HG03175 (cell line): ENCODE measurements around the gene TMPRSS5.
"Not testable (repeated sequence)": the region's sequence is repeated elsewhere in the genome, so short reads cannot be mapped to it uniquely, and the experiment has no call there.

Experiments used
- ATAC-seq: cut with Tn5 transposase; IDR thresholded peaks from one replicate; pipeline ENCODE4 v1.9.1; 2021; ENCODE audit warnings: mild to moderate bottlenecking, moderate library complexity; ENCODE audit not compliant: unreplicated experiment

Gene TMPRSS5

GRCh38 chr11:113705871-113706655 lies at the start of gene TMPRSS5:
Gene TMPRSS5 (minus strand): TSS chr11:113706308. CDS start chr11:113706224, 84 bp downstream.
- ATAC-seq, result no peak

- no peak for ATAC-seq
These were observed 46.8 kb upstream of the TMPRSS5 start for GRCh38 chr11:113752932-113753331.

- no peak for ATAC-seq
These were observed 30.2 kb upstream of the TMPRSS5 start for GRCh38 chr11:113736323-113736722.

GRCh38 chr11:113732092-113732491 lies 26.0 kb upstream of the TMPRSS5 start:
- ATAC-seq, result no peak

- no peak for ATAC-seq
These were observed 25.0 kb upstream of the TMPRSS5 start for GRCh38 chr11:113730887-113731726.

GRCh38 chr11:113729456-113729855 lies 23.3 kb upstream of the TMPRSS5 start:
- ATAC-seq, result no peak

GRCh38 chr11:113728814-113729213 lies 22.7 kb upstream of the TMPRSS5 start:
- ATAC-seq, result no peak

DNA sequence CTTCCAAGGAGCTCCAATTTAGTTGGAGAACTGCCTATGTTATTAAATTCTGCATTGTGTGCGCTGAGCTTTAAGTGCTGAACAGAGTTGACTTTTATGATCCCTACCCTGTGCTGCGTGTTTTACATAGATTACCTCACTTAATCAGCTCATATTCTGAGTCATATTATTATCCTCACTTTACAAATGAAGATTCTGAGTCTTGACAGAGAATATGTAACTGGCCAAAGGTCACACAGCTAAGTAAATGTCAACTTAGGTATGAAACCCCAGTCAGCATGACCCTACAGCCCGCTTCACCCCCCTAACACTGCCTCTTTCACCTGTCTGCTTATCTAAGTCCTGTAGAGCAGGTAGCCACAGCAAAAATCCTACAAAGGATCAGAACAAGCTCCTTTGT lies 19.8 kb upstream of the TMPRSS5 start:
- ATAC-seq, result no peak

- ATAC-seq, result no peak
These were observed 19.3 kb upstream of the TMPRSS5 start for GRCh38 chr11:113725407-113725806.

DNA sequence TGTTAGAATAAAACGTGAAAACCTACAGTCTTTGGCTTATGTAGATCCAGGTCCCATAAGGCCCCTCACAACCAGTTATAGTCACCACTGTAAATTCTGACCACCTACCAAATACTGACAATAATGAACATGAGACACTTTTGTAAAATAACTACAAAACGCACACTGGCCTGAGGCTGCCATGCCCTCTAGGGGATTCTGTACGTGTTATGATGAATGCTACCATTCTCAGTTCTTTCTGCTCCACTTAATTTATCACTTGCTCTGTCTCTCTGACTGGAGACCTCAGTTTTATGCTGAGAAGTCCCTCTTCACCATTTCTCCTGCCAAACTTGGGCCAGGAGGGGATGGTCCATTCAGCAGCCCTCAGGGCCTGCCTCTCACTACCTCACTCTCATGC lies 18.7 kb upstream of the TMPRSS5 start:
- ATAC-seq, result no peak

- ATAC-seq, result no peak
These were observed 17.7 kb upstream of the TMPRSS5 start for GRCh38 chr11:113723787-113724186.

GRCh38 chr11:113722934-113723333 lies 16.8 kb upstream of the TMPRSS5 start:
- ATAC-seq, result no peak

DNA sequence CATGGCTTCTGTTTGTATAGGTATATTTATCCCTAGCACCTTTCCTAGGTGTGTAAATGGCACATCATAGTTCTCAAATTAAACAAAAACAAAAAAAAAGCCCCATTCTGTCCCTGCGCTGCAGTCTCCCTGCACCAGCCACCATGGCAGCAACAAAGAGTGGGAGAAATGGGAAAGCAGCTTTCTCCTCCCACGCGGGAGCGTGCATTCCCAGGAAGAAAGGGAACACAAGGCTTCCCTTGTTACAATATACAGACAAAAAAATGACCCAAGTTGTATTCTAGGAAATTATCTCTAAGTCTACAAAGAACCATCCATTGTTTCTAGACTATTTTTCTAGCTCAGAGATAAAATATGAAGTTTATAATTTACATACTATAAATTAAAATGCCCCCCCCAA lies 16.1 kb upstream of the TMPRSS5 start:
- no peak for ATAC-seq

- ATAC-seq, result no peak
These were observed 15.5 kb upstream of the TMPRSS5 start for GRCh38 chr11:113721462-113722066.

DNA sequence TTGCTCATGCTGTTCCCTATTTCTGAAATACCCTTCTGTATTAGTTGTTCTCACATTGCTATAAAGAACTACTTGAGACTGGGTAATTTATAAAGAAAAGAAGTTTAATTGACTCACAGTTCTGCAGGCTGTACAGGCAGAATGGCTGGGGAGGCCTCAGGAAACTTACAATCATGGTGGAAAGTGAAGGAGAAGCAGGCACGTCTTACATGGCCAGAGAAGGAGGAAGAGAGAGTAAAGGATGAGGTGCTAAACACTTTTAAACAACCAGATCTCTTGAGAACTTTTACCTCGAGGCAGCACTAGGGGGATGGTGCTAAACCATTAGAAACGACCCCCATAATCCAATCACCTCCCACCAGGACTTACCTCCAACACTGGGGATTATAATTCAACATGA lies 14.4 kb upstream of the TMPRSS5 start:
- ATAC-seq, result not testable (repeated sequence)

GRCh38 chr11:113715882-113716625 lies 9.9 kb upstream of the TMPRSS5 start:
- ATAC-seq, result no peak

- ATAC-seq, result no peak
These were observed 9.2 kb upstream of the TMPRSS5 start for GRCh38 chr11:113715273-113715672.

GRCh38 chr11:113710989-113711388 lies 4.9 kb upstream of the TMPRSS5 start:
- no peak for ATAC-seq

GRCh38 chr11:113703551-113703950 lies 2.6 kb downstream of the TMPRSS5 start:
- ATAC-seq, result not testable (repeated sequence)

- ATAC-seq, result no peak
These were observed 4.6 kb downstream of the TMPRSS5 start for GRCh38 chr11:113701491-113701890.

DNA sequence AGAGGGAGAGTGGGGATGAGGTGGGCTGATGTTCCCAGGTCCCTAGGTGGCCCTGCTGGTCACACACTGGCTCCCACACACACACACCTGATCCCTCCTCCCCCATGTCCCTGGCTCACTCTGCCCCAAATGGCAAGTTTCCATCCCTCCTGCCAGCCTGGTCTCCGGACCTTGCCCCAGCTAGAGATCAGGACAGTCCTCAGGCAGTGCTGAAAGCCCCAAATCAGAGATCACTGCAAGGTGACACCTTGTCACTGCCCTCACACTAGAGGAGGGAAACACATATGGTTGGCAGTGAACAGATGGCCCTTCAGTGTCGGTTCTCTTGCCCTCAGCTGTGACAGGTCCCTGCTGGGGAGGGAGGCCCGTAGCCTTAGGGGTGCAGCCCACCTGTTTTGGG lies 7.6 kb downstream of the TMPRSS5 start:
- no peak for ATAC-seq
